Mesothelial cell of epicardium (in vitro differentiated cells): ENCODE data around the gene PGBD1. TPM values are rescaled to one million over a fixed set of nuclear protein-coding genes. Genes with fewer than 3 reads are reported as not detected.

ENCODE experiments used
- DNase-seq, 2 experiments: peaks; one replicate each; pipeline ENCODE4 v3.0.0; 2021; ENCODE audit warnings: low spot score in 2 of 2; ENCODE audit not compliant: unreplicated experiment in 2 of 2
- H3K27ac Mint-ChIP-seq: 2 replicates; pipeline ENCODE4 v1.8.0; 2021; ENCODE audit warnings: mixed read lengths
- H3K27me3 Mint-ChIP-seq: 2 replicates; pipeline ENCODE4 v1.8.0; 2021; ENCODE audit warnings: low read depth, mixed read lengths
- H3K36me3 Mint-ChIP-seq: 2 replicates; pipeline ENCODE4 v1.8.0; 2021; ENCODE audit warnings: mixed read lengths
- H3K4me1 Mint-ChIP-seq: 2 replicates; pipeline ENCODE4 v1.8.0; 2021; ENCODE audit warnings: mixed read lengths
- H3K4me3 Mint-ChIP-seq: 2 replicates; pipeline ENCODE4 v1.8.0; 2021; ENCODE audit warnings: mild to moderate bottlenecking, moderate library complexity, mixed read lengths
- H3K9me3 Mint-ChIP-seq: 2 replicates; pipeline ENCODE4 v1.8.0; 2021; ENCODE audit warnings: mixed read lengths
- CTCF ChIP-seq: fragments of 200-600 bp; sonication (generic); IDR thresholded peaks from one replicate; pipeline ENCODE4 v1.5.0; 2021; ENCODE audit warnings: antibody characterized with exemption; ENCODE audit not compliant: unreplicated experiment
- total RNA-seq: library from RNA; stranded (reverse); gene quantifications from 3 replicates; pipeline ENCODE4 v1.2.1, GENCODE V29; 2021

PGBD1 gene
- total RNA-seq, 1 donor from 2014 or later: 9.4 TPM

- Mint-ChIP-seq H3K4me3 (no peak overlapping the region), H3K27me3 (peaks cover 35% of the 10 kb centered on the region), H3K27ac (no peak overlapping the region), H3K4me1 (peaks cover 24% of the 10 kb centered on the region), H3K9me3 (no peaks in the 10 kb centered on the region), H3K36me3 (no peaks in the 10 kb centered on the region)
- no peak for DNase-seq
- no peak for TF ChIP-seq CTCF
Observed at GRCh38 chr6:28347119-28347518, 65.7 kb downstream of the PGBD1 start.

GRCh38 chr6:28349344-28349891 lies 68.0 kb downstream of the PGBD1 start:
- Mint-ChIP-seq H3K9me3 (no peaks in the 10 kb centered on the region), H3K4me3 (peak overlapping the region; percentile 90), H3K4me1 (peaks cover 24% of the 10 kb centered on the region), H3K27ac (peak overlapping the region; percentile 90), H3K27me3 (peaks cover 30% of the 10 kb centered on the region), H3K36me3 (no peaks in the 10 kb centered on the region)
- DNase-seq: no peak
- TF ChIP-seq CTCF: no peak

- H3K4me1 Mint-ChIP-seq: peaks cover 24% of the 10 kb centered on the region
- TF ChIP-seq CTCF: no peak
- H3K4me3 Mint-ChIP-seq: peak within 1 kb of the TSS; percentile 90
- H3K27ac Mint-ChIP-seq: peak within 1 kb of the TSS; percentile 90
- no peaks in the 10 kb centered on the region for H3K36me3 Mint-ChIP-seq
- H3K9me3 Mint-ChIP-seq: no peaks in the 10 kb centered on the region
- DNase-seq: peak; percentile 66 to 74
- peaks cover 24% of the 10 kb centered on the region for H3K27me3 Mint-ChIP-seq
Observed at GRCh38 chr6:28349892-28350737, 68.7 kb downstream of the PGBD1 start, which contains the start of gene ZKSCAN3. Gene ZKSCAN3, plus strand, starts transcription at chr6:28349947. Its CDS starts 9,640 bp downstream, at chr6:28359587.

- TF ChIP-seq CTCF: no peak
- Mint-ChIP-seq H3K4me3 (peak overlapping the region; percentile 90), H3K27me3 (peaks cover 14% of the 10 kb centered on the region), H3K4me1 (peaks cover 31% of the 10 kb centered on the region), H3K27ac (peak overlapping the region; percentile 90), H3K36me3 (no peaks in the 10 kb centered on the region), H3K9me3 (no peaks in the 10 kb centered on the region)
- no peak for DNase-seq
Observed at GRCh38 chr6:28351087-28351486, 69.7 kb downstream of the PGBD1 start.

DNA sequence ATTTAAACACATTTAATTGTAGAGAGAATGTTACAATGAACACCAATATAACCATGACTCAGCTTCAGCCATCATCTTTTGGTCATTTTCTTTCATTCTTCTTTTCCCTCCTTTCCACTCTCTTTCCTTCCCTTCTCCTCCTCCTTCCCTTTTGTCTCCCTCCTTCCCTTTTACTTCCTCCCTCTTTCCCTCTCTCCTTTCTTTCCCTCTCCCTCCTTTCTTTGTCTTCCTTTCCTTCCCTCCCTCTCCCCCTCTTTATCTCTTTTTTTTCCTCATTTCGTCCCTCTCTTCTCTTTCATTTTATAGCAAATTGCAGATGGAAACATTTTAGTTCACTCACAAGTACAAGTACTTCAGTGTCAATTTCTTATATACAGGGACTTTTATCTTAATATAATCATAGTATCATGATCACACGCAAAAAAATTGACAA lies 70.1 kb downstream of the PGBD1 start:
- peaks cover 11% of the 10 kb centered on the region for H3K27me3 Mint-ChIP-seq
- H3K4me3 Mint-ChIP-seq: peak overlapping the region; percentile 90
- TF ChIP-seq CTCF: no peak
- no peaks in the 10 kb centered on the region for H3K9me3 Mint-ChIP-seq
- H3K36me3 Mint-ChIP-seq: no peaks in the 10 kb centered on the region
- DNase-seq: no peak
- peaks cover 33% of the 10 kb centered on the region for H3K4me1 Mint-ChIP-seq
- H3K27ac Mint-ChIP-seq: peak overlapping the region; percentile 76

Other genes with a start within 250 kb of the PGBD1 start
- gene ZNF165, start 201.0 kb upstream of the PGBD1 start, total RNA-seq: 3.7 to 4.6 TPM (median 4.0 TPM) in 3 replicates
- 9.1 to 11.7 TPM (median 11.3 TPM) in 3 replicates for gene ZSCAN16, start 157.0 kb upstream of the PGBD1 start, total RNA-seq
- gene ZKSCAN8, start 139.7 kb upstream of the PGBD1 start, total RNA-seq: 51.7 to 53.1 TPM (median 52.8 TPM) in 3 replicates
- 25.5 to 29.6 TPM (median 27.9 TPM) in 3 replicates for gene ZSCAN9, start 56.3 kb upstream of the PGBD1 start, total RNA-seq
- gene ZKSCAN4, start 29.3 kb upstream of the PGBD1 start, total RNA-seq: 5.8 to 6.8 TPM (median 6.8 TPM) in 3 replicates
- not detected in 3 replicates for gene NKAPL, start 22.3 kb upstream of the PGBD1 start, total RNA-seq
- gene ZSCAN26, start 14.4 kb upstream of the PGBD1 start, total RNA-seq: 26.6 to 29.2 TPM (median 26.9 TPM) in 3 replicates
- 5.8 to 8.8 TPM (median 6.0 TPM) in 3 replicates for gene ZSCAN31, start 54.6 kb downstream of the PGBD1 start, total RNA-seq
- gene ZKSCAN3, start 68.4 kb downstream of the PGBD1 start, total RNA-seq: 11.2 to 12.9 TPM (median 12.1 TPM) in 3 replicates
- 13.4 to 14.0 TPM (median 13.9 TPM) in 3 replicates for gene ZSCAN12, start 118.2 kb downstream of the PGBD1 start, total RNA-seq
- gene ZSCAN23, start 161.9 kb downstream of the PGBD1 start, total RNA-seq: 10.4 to 13.9 TPM (median 13.5 TPM) in 3 replicates
- not detected in 3 replicates for gene GPX6, start 234.2 kb downstream of the PGBD1 start, total RNA-seq
- gene GPX5, start 244.3 kb downstream of the PGBD1 start, total RNA-seq: not detected in 3 replicates